K562 (cell line): ENCODE measurements around the gene ST8SIA4. TPM values are rescaled to one million over a fixed set of nuclear protein-coding genes. Genes with fewer than 3 reads are reported as not detected.

ENCODE experiments used
- ATAC-seq: fragments of 200-7000 bp; cut with Tn5 transposase; 3 replicates; pipeline ENCODE4 v1.9.1; 2020; ENCODE audit warnings: moderate library complexity
- BruUV-seq: library from RNA; stranded (reverse); fragments of 400-500 nt; replicated peaks from 2 replicates; lab custom pipeline; 2021; lab: Mats Ljungman, UMichigan
- CTCF ChIA-PET: fragments of 300-600 bp; formaldehyde crosslinking; extraction: SDS; loops from one replicate; lab custom pipeline; 2021; ENCODE audit warnings: low intra/inter-chr PET ratio; lab: Yijun Ruan, JAX
- POLR2A ChIA-PET: fragments of 300-600, 350-650 bp; sonication (Branson Sonifier 250); formaldehyde crosslinking; extraction: SDS; loops from one replicate; lab custom pipeline; 2021; ENCODE audit warnings: antibody characterized with exemption, inconsistent platforms; lab: Yijun Ruan, JAX
- DNase-seq, 4 experiments: peaks; one replicate each; pipeline versions ENCODE4 v3.0.0 to v3.0.0-alpha.2; 2011 to 2018; ENCODE audit warnings: low spot score in 3 of 4, mixed read lengths in 3 of 4; ENCODE audit errors: extremely low read depth in 1 of 4
- FAIRE-seq: peaks from 2 replicates; lab custom pipeline; 2011; peaks lifted over from hg19 to GRCh38; lab: Jason Lieb, UNC
- H2AFZ ChIP-seq: 2 replicates; pipeline ENCODE4 v1.6.0; 2011; ENCODE audit warnings: low read depth, low read length, control low read depth, inconsistent platforms
- H3K27ac ChIP-seq: fragments of 200-600 bp; 3 replicates; pipeline ENCODE4 v1.8.0; 2011; ENCODE audit warnings: low read depth, mild to moderate bottlenecking, control low read depth, inconsistent platforms, low read length, moderate library complexity, mixed read lengths; ENCODE audit errors: extremely low read depth
- H3K27me3 ChIP-seq, 2 experiments: fragments of 300-600 bp in 1 of 2; 2 replicates in 1 of 2; 3 replicates in 1 of 2; pipeline versions ENCODE4 v1.6.0 to v1.8.0; 2011; ENCODE audit warnings: inconsistent platforms in 2 of 2, low read length in 2 of 2, mild to moderate bottlenecking in 1 of 2, mixed read lengths in 1 of 2, moderate library complexity in 1 of 2; ENCODE audit not compliant: control insufficient read depth in 2 of 2, insufficient read depth in 2 of 2
- H3K36me3 ChIP-seq: fragments of 300-600 bp; 3 replicates; pipeline ENCODE4 v1.8.0; 2011; ENCODE audit warnings: mild to moderate bottlenecking, low read length, inconsistent platforms; ENCODE audit not compliant: control insufficient read depth, insufficient read depth
- H3K4me1 ChIP-seq, 2 experiments: fragments of 200-600 bp in 1 of 2; replicated peaks in 1 of 2; 2 replicates in 1 of 2; 3 replicates in 1 of 2; pipeline versions ENCODE4 v1.5.1 to v1.8.0; 2011; ENCODE audit warnings: inconsistent platforms in 2 of 2, low read length in 2 of 2, mild to moderate bottlenecking in 1 of 2, mixed read lengths in 1 of 2, moderate library complexity in 1 of 2; ENCODE audit not compliant: control insufficient read depth in 2 of 2, insufficient read depth in 2 of 2
- H3K4me2 ChIP-seq: 2 replicates; pipeline ENCODE4 v1.6.1; 2011; ENCODE audit warnings: low read length, control low read depth, inconsistent platforms, mixed read lengths; ENCODE audit not compliant: insufficient read depth
- H3K4me3 ChIP-seq: fragments of 200-600 bp; sonication (generic), shearing (Covaris generic); 2 replicates; pipeline ENCODE4 v1.5.1; 2016; ENCODE audit warnings: control low read depth, inconsistent platforms
- H3K79me2 ChIP-seq: fragments of 200-600 bp; 3 replicates; pipeline ENCODE4 v1.8.0; 2011; ENCODE audit warnings: low read length, inconsistent platforms; ENCODE audit not compliant: control insufficient read depth, insufficient read depth
- H3K9ac ChIP-seq, 2 experiments: 2 replicates each; pipeline versions ENCODE4 v1.6.0 to v1.6.1; 2011; ENCODE audit warnings: low read depth in 2 of 2, low read length in 2 of 2, control low read depth in 1 of 2, inconsistent platforms in 1 of 2, mild to moderate bottlenecking in 1 of 2, mixed read lengths in 1 of 2; ENCODE audit not compliant: insufficient read depth in 1 of 2
- H3K9me1 ChIP-seq: one replicate; pipeline ENCODE4 v1.6.0; 2011; ENCODE audit warnings: inconsistent platforms, mild to moderate bottlenecking, low read length, moderate library complexity; ENCODE audit not compliant: control insufficient read depth, insufficient read depth
- H3K9me3 ChIP-seq: replicated peaks from 2 replicates; pipeline ENCODE4 v1.5.1; 2011; ENCODE audit warnings: low read depth, low read length, inconsistent platforms; ENCODE audit not compliant: control insufficient read depth, insufficient read depth
- H4K20me1 ChIP-seq: replicated peaks from 2 replicates; pipeline ENCODE4 v1.6.1; 2011; ENCODE audit warnings: low read length, inconsistent platforms, mixed read lengths; ENCODE audit not compliant: control insufficient read depth, insufficient read depth
- ASH1L ChIP-seq: fragments of 450-650 bp; IDR thresholded peaks from 2 replicates; pipeline ENCODE4 v1.6.1; 2018; ENCODE audit warnings: borderline replicate concordance, mild to moderate bottlenecking, low read depth; ENCODE audit not compliant: partially characterized antibody
- DIDO1 ChIP-seq: fragments of 450-650 bp; IDR thresholded peaks from 2 replicates; pipeline ENCODE4 v1.6.1; 2016; ENCODE audit warnings: low read depth, missing biosample characterization, missing genetic modification characterization
- ELF1 ChIP-seq: fragments of 200-800 bp; sonication (Bioruptor generic); IDR thresholded peaks from 2 replicates; pipeline ENCODE4 v1.6.1; 2016; ENCODE audit warnings: missing genetic modification characterization, missing compliant biosample characterization
- GABPB1 ChIP-seq: sonication (generic); formaldehyde crosslinking; IDR thresholded peaks from 2 replicates; pipeline ENCODE4 v1.8.0; 2022; ENCODE audit warnings: mild to moderate bottlenecking, missing genetic modification reagents
- MEF2A ChIP-seq: IDR thresholded peaks from 2 replicates; pipeline ENCODE4 v1.6.1; 2011; ENCODE audit warnings: low read depth, mild to moderate bottlenecking, low read length, moderate library complexity; ENCODE audit not compliant: control insufficient read depth
- SETDB1 ChIP-seq: IDR thresholded peaks from one replicate; pipeline ENCODE4 v1.6.1; 2012; ENCODE audit warnings: low read length, control low read depth, inconsistent platforms
- ZBTB1 ChIP-seq: sonication (generic); formaldehyde crosslinking; IDR thresholded peaks from 2 replicates; pipeline ENCODE4 v1.8.1; 2023; ENCODE audit warnings: missing genetic modification reagents, low read depth, mild to moderate bottlenecking, borderline replicate concordance
- ZNF174 ChIP-seq: fragments of 250-450 bp; sonication (Bioruptor Pico); IDR thresholded peaks from 2 replicates; pipeline ENCODE4 v1.4.0; 2020; ENCODE audit warnings: mild to moderate bottlenecking
- ZNF354B ChIP-seq: fragments of 250-450 bp; sonication (Bioruptor Pico); IDR thresholded peaks from 2 replicates; pipeline ENCODE4 v1.4.0; 2020
- WGBS: fragments of 100-300 bp; shearing (Covaris generic); methylation state at CpG from one replicate; pipeline ENCODE4 v1.1.6; 2016; ENCODE audit warnings: low coverage, mixed read lengths; ENCODE audit not compliant: insufficient coverage; ENCODE audit errors: missing lambda C conversion rate; 5-methylcytosine and 5-hydroxymethylcytosine counted together
- in situ Hi-C: fragments of 300-500 bp; cut with MboI; formaldehyde crosslinking; loops from 4 replicates; pipeline ENCODE4 v1.15.0; 2018; ENCODE audit warnings: inconsistent platforms, mixed read lengths
- intact Hi-C: fragments of 100-400 bp; cut with micrococcal nuclease; formaldehyde crosslinking; loops from 2 replicates; pipeline ENCODE4 v1.14.2; 2022
- polyA plus RNA-seq, 8 experiments: library from polyadenylated mRNA; depleted of rRNA in 4 of 8; stranded (reverse) in 5 of 8; unstranded in 3 of 8; fragments of >200 nt; fragmentation: Nextera tagmentation in 2 of 8; fragmentation: Illumina TruSeq in 1 of 8; extraction: Ambion mirVana in 2 of 8; extraction: Trizol in 1 of 8; gene quantifications; 2 replicates each; pipeline versions ENCODE4 v1.2.1 to v1.2.3, GENCODE V29; 2011 to 2014; ENCODE audit warnings: inconsistent platforms in 1 of 8, missing spikeins in 1 of 8
- total RNA-seq, 7 experiments: library from RNA; depleted of rRNA in 6 of 7; stranded (reverse); fragments of >200 nt in 6 of 7; fragmentation: Illumina TruSeq in 2 of 7; extraction: Trizol in 2 of 7; gene quantifications; 2 replicates each; pipeline versions ENCODE4 v1.2.1 to v1.2.3, GENCODE V29; 2011 to 2021; ENCODE audit warnings: low replicate concordance in 1 of 7
- TF ChIP-seq, protein P1 (sequence below): fragments of 450-650 bp; IDR thresholded peaks from 2 replicates; pipeline ENCODE4 v1.6.1; 2016; ENCODE audit warnings: mild to moderate bottlenecking, moderate library complexity

The ST8SIA4 gene
- total and polyA plus RNA-seq, 9 of the 15 experiments (the other 6 are each of a cell fraction or from before 2014, with no cell fraction given) = 0.22 to 2.0 (median 0.54) TPM

DNA sequence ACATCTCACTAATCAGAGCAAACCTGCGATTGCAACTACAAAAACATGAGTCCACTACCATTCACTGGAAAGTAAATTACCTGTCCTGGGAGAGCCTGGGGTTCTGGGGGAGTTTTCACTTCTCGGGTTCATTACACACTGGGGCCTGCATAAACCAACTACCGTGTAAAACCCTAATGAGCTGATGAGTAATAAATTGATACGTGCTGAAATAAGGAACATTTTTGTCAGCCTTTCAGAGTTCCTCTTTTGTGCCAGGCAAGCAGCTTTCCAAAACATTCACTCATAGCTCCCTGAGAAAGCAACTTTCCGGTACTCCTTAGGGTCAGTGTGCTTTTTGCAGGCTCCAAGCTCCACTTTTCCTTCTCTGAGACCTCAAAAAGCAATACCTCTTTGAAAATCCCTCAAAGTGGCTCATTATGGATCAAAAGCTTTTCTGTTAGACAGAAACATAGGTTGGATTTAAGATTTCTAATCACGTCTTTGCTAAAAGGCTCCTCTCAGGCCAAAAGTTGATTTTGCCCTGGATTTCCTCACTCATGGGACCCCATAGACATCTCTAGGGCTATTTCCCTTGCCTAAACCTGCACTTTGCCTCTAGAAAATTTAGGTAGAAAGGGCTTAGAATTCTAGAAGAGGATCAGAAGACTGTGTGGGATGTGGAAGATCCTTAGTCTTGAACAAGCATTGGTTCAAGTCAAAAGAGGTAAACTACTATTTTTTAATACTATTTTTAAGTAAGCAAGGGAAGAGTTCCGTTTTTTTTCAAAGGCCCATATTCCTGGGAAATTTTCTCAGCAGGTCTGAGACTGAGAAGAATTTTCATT lies 74.8 kb downstream of the ST8SIA4 start:
- H3K36me3 ChIP-seq = no peaks in the 10 kb centered on the region
- no peak overlapping the region for H3K9ac ChIP-seq
- no peak for FAIRE-seq
- DNase-seq = no peak
- H3K27ac ChIP-seq = no peak overlapping the region
- H3K9me3 ChIP-seq = no peaks in the 10 kb centered on the region
- no peaks in the 10 kb centered on the region for H4K20me1 ChIP-seq
- H3K4me1 ChIP-seq = no peaks in the 10 kb centered on the region
- intact Hi-C loops = no loop called here
- no peaks in the 10 kb centered on the region for H3K27me3 ChIP-seq
- H2AFZ ChIP-seq = no peak overlapping the region
- WGBS = 3% methylated on average over 7 of the region's 7 CpGs
- no peak for ATAC-seq
- in situ Hi-C loops = no loop called here
- no peaks in the 10 kb centered on the region for H3K9me1 ChIP-seq
- H3K4me3 ChIP-seq = no peak overlapping the region
- POLR2A ChIA-PET = interaction anchor here (1.2 kb wide), 1 partner anchor 10 kb away, joined by 5 read pairs; no protein-coding TSS in a partner anchor
- H3K4me2 ChIP-seq = no peak overlapping the region
- CTCF ChIA-PET = no interaction called here
- no TSS peak for BruUV-seq
- H3K79me2 ChIP-seq = no peaks in the 10 kb centered on the region
- TF ChIP-seq MEF2A (no peak), ELF1 (tag) (no peak), ZNF174 (no peak), ZBTB1 (CRISPR knock-in tag) (no peak), DIDO1 (tag) (no peak), GABPB1 (no peak), ASH1L (no peak), SETDB1 (no peak), ZNF354B (CRISPR knock-in tag) (no peak)
- TF ChIP-seq, protein P1, sequence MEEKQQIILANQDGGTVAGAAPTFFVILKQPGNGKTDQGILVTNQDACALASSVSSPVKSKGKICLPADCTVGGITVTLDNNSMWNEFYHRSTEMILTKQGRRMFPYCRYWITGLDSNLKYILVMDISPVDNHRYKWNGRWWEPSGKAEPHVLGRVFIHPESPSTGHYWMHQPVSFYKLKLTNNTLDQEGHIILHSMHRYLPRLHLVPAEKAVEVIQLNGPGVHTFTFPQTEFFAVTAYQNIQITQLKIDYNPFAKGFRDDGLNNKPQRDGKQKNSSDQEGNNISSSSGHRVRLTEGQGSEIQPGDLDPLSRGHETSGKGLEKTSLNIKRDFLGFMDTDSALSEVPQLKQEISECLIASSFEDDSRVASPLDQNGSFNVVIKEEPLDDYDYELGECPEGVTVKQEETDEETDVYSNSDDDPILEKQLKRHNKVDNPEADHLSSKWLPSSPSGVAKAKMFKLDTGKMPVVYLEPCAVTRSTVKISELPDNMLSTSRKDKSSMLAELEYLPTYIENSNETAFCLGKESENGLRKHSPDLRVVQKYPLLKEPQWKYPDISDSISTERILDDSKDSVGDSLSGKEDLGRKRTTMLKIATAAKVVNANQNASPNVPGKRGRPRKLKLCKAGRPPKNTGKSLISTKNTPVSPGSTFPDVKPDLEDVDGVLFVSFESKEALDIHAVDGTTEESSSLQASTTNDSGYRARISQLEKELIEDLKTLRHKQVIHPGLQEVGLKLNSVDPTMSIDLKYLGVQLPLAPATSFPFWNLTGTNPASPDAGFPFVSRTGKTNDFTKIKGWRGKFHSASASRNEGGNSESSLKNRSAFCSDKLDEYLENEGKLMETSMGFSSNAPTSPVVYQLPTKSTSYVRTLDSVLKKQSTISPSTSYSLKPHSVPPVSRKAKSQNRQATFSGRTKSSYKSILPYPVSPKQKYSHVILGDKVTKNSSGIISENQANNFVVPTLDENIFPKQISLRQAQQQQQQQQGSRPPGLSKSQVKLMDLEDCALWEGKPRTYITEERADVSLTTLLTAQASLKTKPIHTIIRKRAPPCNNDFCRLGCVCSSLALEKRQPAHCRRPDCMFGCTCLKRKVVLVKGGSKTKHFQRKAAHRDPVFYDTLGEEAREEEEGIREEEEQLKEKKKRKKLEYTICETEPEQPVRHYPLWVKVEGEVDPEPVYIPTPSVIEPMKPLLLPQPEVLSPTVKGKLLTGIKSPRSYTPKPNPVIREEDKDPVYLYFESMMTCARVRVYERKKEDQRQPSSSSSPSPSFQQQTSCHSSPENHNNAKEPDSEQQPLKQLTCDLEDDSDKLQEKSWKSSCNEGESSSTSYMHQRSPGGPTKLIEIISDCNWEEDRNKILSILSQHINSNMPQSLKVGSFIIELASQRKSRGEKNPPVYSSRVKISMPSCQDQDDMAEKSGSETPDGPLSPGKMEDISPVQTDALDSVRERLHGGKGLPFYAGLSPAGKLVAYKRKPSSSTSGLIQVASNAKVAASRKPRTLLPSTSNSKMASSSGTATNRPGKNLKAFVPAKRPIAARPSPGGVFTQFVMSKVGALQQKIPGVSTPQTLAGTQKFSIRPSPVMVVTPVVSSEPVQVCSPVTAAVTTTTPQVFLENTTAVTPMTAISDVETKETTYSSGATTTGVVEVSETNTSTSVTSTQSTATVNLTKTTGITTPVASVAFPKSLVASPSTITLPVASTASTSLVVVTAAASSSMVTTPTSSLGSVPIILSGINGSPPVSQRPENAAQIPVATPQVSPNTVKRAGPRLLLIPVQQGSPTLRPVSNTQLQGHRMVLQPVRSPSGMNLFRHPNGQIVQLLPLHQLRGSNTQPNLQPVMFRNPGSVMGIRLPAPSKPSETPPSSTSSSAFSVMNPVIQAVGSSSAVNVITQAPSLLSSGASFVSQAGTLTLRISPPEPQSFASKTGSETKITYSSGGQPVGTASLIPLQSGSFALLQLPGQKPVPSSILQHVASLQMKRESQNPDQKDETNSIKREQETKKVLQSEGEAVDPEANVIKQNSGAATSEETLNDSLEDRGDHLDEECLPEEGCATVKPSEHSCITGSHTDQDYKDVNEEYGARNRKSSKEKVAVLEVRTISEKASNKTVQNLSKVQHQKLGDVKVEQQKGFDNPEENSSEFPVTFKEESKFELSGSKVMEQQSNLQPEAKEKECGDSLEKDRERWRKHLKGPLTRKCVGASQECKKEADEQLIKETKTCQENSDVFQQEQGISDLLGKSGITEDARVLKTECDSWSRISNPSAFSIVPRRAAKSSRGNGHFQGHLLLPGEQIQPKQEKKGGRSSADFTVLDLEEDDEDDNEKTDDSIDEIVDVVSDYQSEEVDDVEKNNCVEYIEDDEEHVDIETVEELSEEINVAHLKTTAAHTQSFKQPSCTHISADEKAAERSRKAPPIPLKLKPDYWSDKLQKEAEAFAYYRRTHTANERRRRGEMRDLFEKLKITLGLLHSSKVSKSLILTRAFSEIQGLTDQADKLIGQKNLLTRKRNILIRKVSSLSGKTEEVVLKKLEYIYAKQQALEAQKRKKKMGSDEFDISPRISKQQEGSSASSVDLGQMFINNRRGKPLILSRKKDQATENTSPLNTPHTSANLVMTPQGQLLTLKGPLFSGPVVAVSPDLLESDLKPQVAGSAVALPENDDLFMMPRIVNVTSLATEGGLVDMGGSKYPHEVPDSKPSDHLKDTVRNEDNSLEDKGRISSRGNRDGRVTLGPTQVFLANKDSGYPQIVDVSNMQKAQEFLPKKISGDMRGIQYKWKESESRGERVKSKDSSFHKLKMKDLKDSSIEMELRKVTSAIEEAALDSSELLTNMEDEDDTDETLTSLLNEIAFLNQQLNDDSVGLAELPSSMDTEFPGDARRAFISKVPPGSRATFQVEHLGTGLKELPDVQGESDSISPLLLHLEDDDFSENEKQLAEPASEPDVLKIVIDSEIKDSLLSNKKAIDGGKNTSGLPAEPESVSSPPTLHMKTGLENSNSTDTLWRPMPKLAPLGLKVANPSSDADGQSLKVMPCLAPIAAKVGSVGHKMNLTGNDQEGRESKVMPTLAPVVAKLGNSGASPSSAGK = no peak
